ENCODE measurements around the gene SDHAF2.

GRCh38 chr11:61472282-61472681 is 42.4 kb downstream of the SDHAF2 start:
- TF ChIP-seq POLR2A (IDR thresholded peaks at IDR 0.05; ENCODE audit: borderline replicate concordance, extremely low read depth, insufficient read depth, insufficient read length) (no peak), CTCF (IDR thresholded peaks at IDR 0.05 in 2 of 3, conservative IDR thresholded peaks at IDR 0.05 in 1 of 3; ENCODE audit: borderline replicate concordance in 1 of 3, insufficient read depth in 1 of 3, low read depth in 2 of 3, low read length in 2 of 3) (no peak), JUND (IDR thresholded peaks at IDR 0.05) (no peak), ATF3 (IDR thresholded peaks at IDR 0.05) (no peak), RAD21 (IDR thresholded peaks at IDR 0.05; ENCODE audit: low read depth) (no peak), REST (IDR thresholded peaks at IDR 0.05; ENCODE audit: low read depth) (no peak), SP1 (IDR thresholded peaks at IDR 0.05; ENCODE audit: low read depth) (no peak), CEBPB (IDR thresholded peaks at IDR 0.05; ENCODE audit: low read depth) (no peak)
